Esophagus squamous epithelium (tissue), 5 donors: ENCODE data around the gene CHST10. TPM values are rescaled to one million over a fixed set of nuclear protein-coding genes. Genes with fewer than 3 reads are reported as not detected.

Experiments
- DNase-seq: peaks from one replicate; lab custom pipeline; 2025; lab: John Stamatoyannopoulos, UW
- H3K27ac ChIP-seq, 4 donors: fragments of 200-600 bp; sonication (generic); one replicate each; pipeline ENCODE4 v1.5.1; 2016 to 2019; ENCODE audit warnings: mild to moderate bottlenecking in 1 of 4
- H3K27me3 ChIP-seq, 4 donors: fragments of 200-600 bp; sonication (generic); 1 replicate in 3 of 4; 2 replicates in 1 of 4; pipeline versions ENCODE4 v1.5.1 to v1.6.0; 2017 to 2021; ENCODE audit warnings: antibody characterized with exemption in 1 of 4
- H3K36me3 ChIP-seq, 3 donors: fragments of 200-600 bp; sonication (generic); one replicate each; pipeline ENCODE4 v1.5.1; 2016 to 2019
- H3K4me1 ChIP-seq, 3 donors: fragments of 200-600 bp; sonication (generic); one replicate each; pipeline ENCODE4 v1.5.1; 2017 to 2019
- H3K4me3 ChIP-seq, 4 donors: fragments of 200-600 bp; sonication (generic); 1 replicate in 3 of 4; 2 replicates in 1 of 4; pipeline ENCODE4 v1.5.1; 2016 to 2019; ENCODE audit warnings: mild to moderate bottlenecking in 2 of 4, moderate library complexity in 1 of 4
- H3K9me3 ChIP-seq, 3 donors: fragments of 200-600 bp; sonication (generic); one replicate each; pipeline ENCODE4 v1.5.1; 2016 to 2019
- CTCF ChIP-seq, 6 experiments: fragments of 450-650 bp in 4 of 6; fragments of 200-600 bp in 2 of 6; sonication (generic) in 2 of 6; IDR thresholded peaks; one replicate each; pipeline ENCODE4 v1.5.1; 2016 to 2019; ENCODE audit warnings: antibody characterized with exemption in 6 of 6, mild to moderate bottlenecking in 4 of 6, moderate library complexity in 4 of 6
- POLR2A ChIP-seq, 4 donors: fragments of 450-650 bp; IDR thresholded peaks; one replicate each; pipeline ENCODE4 v1.6.1; 2017; ENCODE audit warnings: antibody characterized with exemption in 4 of 4, mild to moderate bottlenecking in 4 of 4, moderate library complexity in 3 of 4
- WGBS, 2 donors: methylation state at CpG; one replicate each; pipeline ENCODE4 v1.1.5; 2018; 5-methylcytosine and 5-hydroxymethylcytosine counted together
- intact Hi-C: fragments of 100-400 bp; cut with DNase I; formaldehyde crosslinking; loops from one replicate; pipeline ENCODE4 v1.15.0; 2022
- total RNA-seq, 4 donors: library from RNA; depleted of rRNA; stranded (reverse); fragments of >200 nt; gene quantifications; one replicate each; pipeline ENCODE4 v1.1.0, GENCODE V29; 2016
- donor health status: DM: yes; HTN: yes; CAD: no.

CHST10 gene
- total RNA-seq, 4 donors from 2014 or later = 0.53 to 7.0 (median 3.2) TPM

GRCh38 chr2:100391735-100392515 lies 25.5 kb downstream of the CHST10 start:
- WGBS, 2 donors = 83 to 84% methylated on average over 4 to 13 of the region's 23 CpGs
- no peak overlapping the region for H3K27ac ChIP-seq
- no peaks in the 10 kb centered on the region for H3K4me1 ChIP-seq
- no peak for DNase-seq
- no peak for TF ChIP-seq POLR2A (IDR thresholded peaks at IDR 0.05)
- TF ChIP-seq CTCF (IDR thresholded peaks at IDR 0.05) = no peak
- H3K4me3 ChIP-seq = no peak overlapping the region
- no peaks in the 10 kb centered on the region for H3K27me3 ChIP-seq
- peaks cover 0 to 23% (median 0%) of the 10 kb centered on the region in 3 donors for H3K36me3 ChIP-seq
- intact Hi-C loops = no loop called here
- H3K9me3 ChIP-seq = no peaks in the 10 kb centered on the region

- no peak for DNase-seq
- H3K27ac ChIP-seq = no peak overlapping the region
Observed at GRCh38 chr2:100390001-100390940, 27.2 kb downstream of the CHST10 start.

GRCh38 chr2:100388703-100389102 lies 28.8 kb downstream of the CHST10 start:
- H3K9me3 ChIP-seq = no peaks in the 10 kb centered on the region
- no peak for DNase-seq
- no peaks in the 10 kb centered on the region for H3K27me3 ChIP-seq
- no peak overlapping the region for H3K27ac ChIP-seq
- H3K4me3 ChIP-seq = no peak overlapping the region
- TF ChIP-seq CTCF (IDR thresholded peaks at IDR 0.05) (no peak), POLR2A (IDR thresholded peaks at IDR 0.05) (no peak)
- H3K4me1 ChIP-seq = no peaks in the 10 kb centered on the region
- intact Hi-C loops = no loop called here
- peaks cover 0 to 22% (median 0%) of the 10 kb centered on the region in 3 donors for H3K36me3 ChIP-seq
- 80 to 86% methylated on average over 6 of the region's 6 CpGs for WGBS, 2 donors

More at GRCh38 chr2:100390001-100390940, 27.2 kb downstream of the CHST10 start:
- Histone ChIP-seq H3K27me3 (no peaks in the 10 kb centered on the region), H3K9me3 (no peaks in the 10 kb centered on the region), H3K4me1 (no peaks in the 10 kb centered on the region), H3K36me3 (peaks cover 0 to 23% (median 0%) of the 10 kb centered on the region in 3 donors), H3K4me3 (no peak overlapping the region)
- TF ChIP-seq POLR2A (IDR thresholded peaks at IDR 0.05) (no peak), CTCF (IDR thresholded peaks at IDR 0.05) (no peak)
- WGBS, 2 donors = 77 to 85% methylated on average over 6 to 11 of the region's 12 CpGs
- intact Hi-C loops = no loop called here

GRCh38 chr2:100383954-100384353 lies 33.5 kb downstream of the CHST10 start:
- Histone ChIP-seq H3K4me1 (peaks cover 0 to 5% (median 0%) of the 10 kb centered on the region in 3 donors), H3K27me3 (peaks cover 0 to 9% (median 0%) of the 10 kb centered on the region in 4 donors), H3K36me3 (no peaks in the 10 kb centered on the region), H3K4me3 (no peak overlapping the region), H3K9me3 (no peaks in the 10 kb centered on the region), H3K27ac (no peak overlapping the region)
- WGBS, 2 donors = 73 to 84% methylated on average over 5 of the region's 5 CpGs
- no peak for DNase-seq
- intact Hi-C loops = no loop called here
- TF ChIP-seq CTCF (IDR thresholded peaks at IDR 0.05) = no peak
- no peak for TF ChIP-seq POLR2A (IDR thresholded peaks at IDR 0.05)
